NB4 (cell line): ENCODE results near the gene ARSB.

ENCODE experiments used
- DNase-seq: peaks from one replicate; pipeline ENCODE4 v3.0.0; 2010; ENCODE audit warnings: low read depth
- H3K4me3 ChIP-seq: one replicate; pipeline ENCODE4 v1.5.1; 2011; ENCODE audit warnings: mild to moderate bottlenecking, low read depth, low read length, moderate library complexity
- CTCF ChIP-seq: IDR thresholded peaks from one replicate; pipeline ENCODE4 v1.5.1; 2012; ENCODE audit warnings: low read depth, low read length
- MAX ChIP-seq: IDR thresholded peaks from 2 replicates; pipeline ENCODE4 v1.6.1; 2011; ENCODE audit warnings: low read depth, low read length
- MYC ChIP-seq: IDR thresholded peaks from 2 replicates; pipeline ENCODE4 v1.6.1; 2011; ENCODE audit warnings: low read depth, low read length
- POLR2A ChIP-seq: IDR thresholded peaks from 2 replicates; pipeline ENCODE4 v1.6.1; 2011; ENCODE audit warnings: mild to moderate bottlenecking; ENCODE audit not compliant: insufficient read length; ENCODE audit errors: extremely low read depth

ARSB gene

DNA sequence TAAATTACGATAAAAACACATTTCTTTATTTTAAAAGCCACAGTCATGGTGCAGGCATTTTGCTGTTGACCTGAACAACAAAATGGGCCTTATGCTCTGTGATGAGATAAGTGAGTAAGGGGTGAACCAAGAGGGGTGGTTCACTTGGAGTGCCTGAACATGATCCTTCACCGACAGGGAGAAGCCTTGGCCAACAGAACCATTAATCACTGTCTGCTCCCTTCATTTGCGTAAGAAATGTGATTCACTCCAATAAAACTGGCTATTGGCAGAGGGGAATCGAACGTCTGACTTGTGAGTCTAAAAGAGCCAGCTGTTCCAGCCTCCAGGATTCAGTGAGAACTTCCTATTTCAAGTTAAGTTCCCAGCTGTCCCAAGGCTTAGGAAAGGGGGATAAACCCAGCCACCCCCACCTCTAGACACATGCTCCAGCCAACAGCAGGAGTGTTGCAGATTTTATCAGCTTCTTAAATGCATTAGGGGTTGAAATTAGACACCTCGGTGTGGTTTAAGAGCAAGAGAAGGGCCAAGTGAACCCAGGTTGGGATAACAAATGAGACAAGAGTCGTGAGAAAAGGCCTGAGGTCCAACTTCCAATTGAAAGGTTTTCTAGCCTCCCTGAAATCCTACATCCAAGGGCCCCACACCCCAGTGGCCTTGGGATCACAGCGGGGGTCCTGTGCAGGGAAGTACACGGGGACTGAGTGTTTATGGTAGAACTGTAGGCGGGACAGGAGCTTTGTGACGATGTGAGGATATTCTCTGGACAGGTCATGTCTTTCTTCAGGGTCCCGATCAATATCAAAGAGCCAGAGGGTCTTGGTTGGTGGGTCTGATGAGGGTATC lies 205.1 kb downstream of the ARSB start:
- peak; percentile 14 for DNase-seq
- TF ChIP-seq MYC, result no peak
- no peak for TF ChIP-seq CTCF
- no peak overlapping the region for H3K4me3 ChIP-seq

GRCh38 chr5:78779262-78779661 lies 205.8 kb downstream of the ARSB start:
- no peak for TF ChIP-seq MYC
- no peak for TF ChIP-seq CTCF
- TF ChIP-seq MAX, result no peak
- TF ChIP-seq POLR2A, result no peak
- DNase-seq, result no peak
- no peak overlapping the region for H3K4me3 ChIP-seq

- TF ChIP-seq MYC (no peak), POLR2A (no peak), MAX (no peak), CTCF (no peak)
- H3K4me3 ChIP-seq, result no peak overlapping the region
- DNase-seq, result no peak
Measured at GRCh38 chr5:78778538-78778937, 206.6 kb downstream of the ARSB start.

DNA sequence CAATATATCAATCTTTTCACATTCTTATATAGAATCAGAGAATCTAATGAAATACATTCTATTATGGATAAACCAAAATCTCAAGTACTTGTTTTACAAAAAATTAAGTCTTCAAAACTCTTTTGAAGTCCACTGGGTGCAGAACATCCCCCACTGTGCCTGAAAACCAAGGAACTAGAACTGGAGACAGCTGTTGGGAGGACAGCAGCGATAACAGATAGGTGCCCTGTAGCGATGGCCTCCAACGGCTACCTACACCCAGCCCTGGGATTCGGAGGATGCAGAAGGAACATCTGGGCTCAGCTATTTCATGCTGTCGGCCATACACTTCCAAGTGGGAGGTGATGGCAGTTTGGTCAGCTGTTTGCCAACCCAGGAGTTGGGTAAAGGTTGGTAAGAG lies 207.2 kb downstream of the ARSB start:
- no peak overlapping the region for H3K4me3 ChIP-seq
- no peak for DNase-seq
- no peak for TF ChIP-seq POLR2A
- TF ChIP-seq MAX, result no peak
- no peak for TF ChIP-seq CTCF
- no peak for TF ChIP-seq MYC

DNA sequence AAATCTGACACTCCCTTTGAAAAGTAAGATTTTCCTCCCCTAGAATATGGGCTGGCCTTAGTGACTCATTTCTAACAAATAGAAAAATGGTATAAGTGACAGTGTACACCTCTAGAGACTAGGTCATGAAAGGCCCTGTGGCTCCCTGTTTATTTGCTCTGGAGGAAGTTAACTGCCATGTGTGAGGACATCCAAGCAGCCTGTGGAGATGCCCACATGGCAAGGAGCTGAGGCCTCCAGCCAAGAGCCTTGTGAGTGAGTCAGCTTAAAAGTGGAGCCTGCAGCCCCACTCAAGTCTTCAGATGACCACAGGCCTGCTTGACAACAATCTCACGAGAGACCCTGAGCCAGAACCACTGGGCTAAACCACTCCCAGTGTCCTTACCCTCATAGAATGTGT lies 208.5 kb downstream of the ARSB start:
- TF ChIP-seq POLR2A (no peak), MYC (no peak), CTCF (no peak), MAX (no peak)
- peak; percentile 18 for DNase-seq

GRCh38 chr5:78773655-78774054 lies 211.5 kb downstream of the ARSB start:
- no peak overlapping the region for H3K4me3 ChIP-seq
- DNase-seq, result no peak
- TF ChIP-seq MYC (no peak), CTCF (no peak), MAX (no peak), POLR2A (no peak)

More for the DNA sequence above, 208.5 kb downstream of the ARSB start:
- no peak overlapping the region for H3K4me3 ChIP-seq
